ENCODE results near the gene UBALD1.
A peak's percentile ranks its signal among the peaks of the same experiment; 100 is the strongest.

Gene UBALD1

GRCh38 chr16:4636196-4636595 is 21.5 kb upstream of the UBALD1 start:
- ATAC-seq (replicated peaks) (no peak), DNase-seq (no peak)
- no peaks in the 10 kb centered on the region for H3K27me3 Mint-ChIP-seq
- H3K27ac Mint-ChIP-seq: peak overlapping the region in 1 of 2 donors; percentile 77
- H3K36me3 Mint-ChIP-seq (ENCODE audit: insufficient read depth): peaks cover 22% of the 10 kb centered on the region
- no peaks in the 10 kb centered on the region for H3K9me3 Mint-ChIP-seq
- H3K4me1 Mint-ChIP-seq (ENCODE audit: low read depth in 2 of 2): peaks cover 17 to 21% of the 10 kb centered on the region in 2 donors
- H3K4me3 Mint-ChIP-seq: no peak overlapping the region

DNA sequence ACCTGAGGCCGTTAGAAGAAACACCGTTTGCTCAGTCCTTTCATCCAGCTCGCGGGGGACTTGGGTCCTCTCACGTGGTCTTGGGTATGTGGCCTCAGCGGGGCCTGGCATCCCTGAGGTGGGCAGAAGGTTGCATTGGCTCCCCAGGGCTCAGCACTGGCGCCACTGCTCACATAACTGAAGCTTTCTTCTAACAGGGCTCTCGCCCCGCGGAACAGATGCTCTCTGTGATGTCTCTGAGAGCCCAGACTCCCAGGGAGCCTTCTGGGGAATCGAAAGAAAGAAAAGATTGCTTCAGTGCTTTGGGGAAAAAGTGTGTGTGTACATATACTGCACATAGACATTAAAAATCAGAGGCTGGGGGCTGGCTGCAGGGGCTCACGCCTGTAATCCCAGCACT is 20.1 kb upstream of the UBALD1 start:
- Mint-ChIP-seq H3K4me3 (no peak overlapping the region), H3K9me3 (no peaks in the 10 kb centered on the region), H3K27me3 (no peaks in the 10 kb centered on the region), H3K4me1 (ENCODE audit: low read depth in 2 of 2) (peaks cover 6 to 9% of the 10 kb centered on the region in 2 donors), H3K36me3 (ENCODE audit: insufficient read depth) (peaks cover 22% of the 10 kb centered on the region), H3K27ac (no peak overlapping the region)
- ATAC-seq (replicated peaks) (no peak), DNase-seq (no peak)

- no peaks in the 10 kb centered on the region for H3K27me3 Mint-ChIP-seq
- peaks cover 28% of the 10 kb centered on the region for H3K36me3 Mint-ChIP-seq (ENCODE audit: insufficient read depth)
- ATAC-seq (replicated peaks): no peak
- no peak overlapping the region for H3K27ac Mint-ChIP-seq
- H3K9me3 Mint-ChIP-seq: no peaks in the 10 kb centered on the region
- H3K4me1 Mint-ChIP-seq (ENCODE audit: low read depth in 2 of 2): peaks cover 3 to 7% of the 10 kb centered on the region in 2 donors
- no peak for DNase-seq
- H3K4me3 Mint-ChIP-seq: no peak overlapping the region
Measured at GRCh38 chr16:4633910-4634635, 19.4 kb upstream of the UBALD1 start.

- H3K36me3 Mint-ChIP-seq (ENCODE audit: insufficient read depth): peaks cover 22% of the 10 kb centered on the region
- ATAC-seq (replicated peaks) (no peak), DNase-seq (no peak)
- H3K4me1 Mint-ChIP-seq (ENCODE audit: low read depth in 2 of 2): peaks cover 6 to 15% of the 10 kb centered on the region in 2 donors
- no peak overlapping the region for H3K27ac Mint-ChIP-seq
- H3K9me3 Mint-ChIP-seq: no peaks in the 10 kb centered on the region
- H3K27me3 Mint-ChIP-seq: no peaks in the 10 kb centered on the region
- H3K4me3 Mint-ChIP-seq: no peak overlapping the region
Measured at GRCh38 chr16:4631444-4631843, 16.8 kb upstream of the UBALD1 start.

GRCh38 chr16:4628283-4628682 is 13.6 kb upstream of the UBALD1 start:
- DNase-seq (no peak), ATAC-seq (replicated peaks) (no peak)
- Mint-ChIP-seq H3K4me1 (ENCODE audit: low read depth in 2 of 2) (peaks cover 20 to 27% of the 10 kb centered on the region in 2 donors), H3K27me3 (no peaks in the 10 kb centered on the region), H3K36me3 (ENCODE audit: insufficient read depth) (peaks cover 19% of the 10 kb centered on the region), H3K27ac (peak overlapping the region in 1 of 2 donors; percentile 60), H3K4me3 (no peak overlapping the region), H3K9me3 (no peaks in the 10 kb centered on the region)

DNA sequence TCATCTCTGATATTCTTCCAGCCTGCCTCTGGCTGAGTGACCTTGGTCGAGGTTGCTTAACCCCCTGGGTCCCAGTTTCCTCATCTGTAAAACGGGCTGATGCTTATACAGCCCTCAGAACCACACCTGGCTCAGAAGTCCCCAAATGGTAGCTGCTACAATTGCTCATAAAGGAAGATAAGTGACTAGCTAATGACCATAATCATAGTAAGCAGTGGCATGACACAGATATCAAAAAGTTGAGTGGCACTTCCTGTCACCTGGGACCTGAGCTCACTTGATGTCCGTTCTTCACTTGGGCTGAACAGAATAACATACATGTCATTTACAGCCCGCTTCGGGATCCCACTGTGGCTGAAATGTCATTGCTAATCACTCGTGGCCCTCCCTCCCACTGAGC is 11.7 kb upstream of the UBALD1 start:
- peak overlapping the region; percentile 88 to 97 for H3K4me3 Mint-ChIP-seq
- peaks cover 20 to 27% of the 10 kb centered on the region in 2 donors for H3K4me1 Mint-ChIP-seq (ENCODE audit: low read depth in 2 of 2)
- H3K27me3 Mint-ChIP-seq: no peaks in the 10 kb centered on the region
- peaks cover 19% of the 10 kb centered on the region for H3K36me3 Mint-ChIP-seq (ENCODE audit: insufficient read depth)
- no peak for ATAC-seq (replicated peaks)
- H3K9me3 Mint-ChIP-seq: no peaks in the 10 kb centered on the region
- H3K27ac Mint-ChIP-seq: peak overlapping the region; percentile 97
- no peak for DNase-seq

DNA sequence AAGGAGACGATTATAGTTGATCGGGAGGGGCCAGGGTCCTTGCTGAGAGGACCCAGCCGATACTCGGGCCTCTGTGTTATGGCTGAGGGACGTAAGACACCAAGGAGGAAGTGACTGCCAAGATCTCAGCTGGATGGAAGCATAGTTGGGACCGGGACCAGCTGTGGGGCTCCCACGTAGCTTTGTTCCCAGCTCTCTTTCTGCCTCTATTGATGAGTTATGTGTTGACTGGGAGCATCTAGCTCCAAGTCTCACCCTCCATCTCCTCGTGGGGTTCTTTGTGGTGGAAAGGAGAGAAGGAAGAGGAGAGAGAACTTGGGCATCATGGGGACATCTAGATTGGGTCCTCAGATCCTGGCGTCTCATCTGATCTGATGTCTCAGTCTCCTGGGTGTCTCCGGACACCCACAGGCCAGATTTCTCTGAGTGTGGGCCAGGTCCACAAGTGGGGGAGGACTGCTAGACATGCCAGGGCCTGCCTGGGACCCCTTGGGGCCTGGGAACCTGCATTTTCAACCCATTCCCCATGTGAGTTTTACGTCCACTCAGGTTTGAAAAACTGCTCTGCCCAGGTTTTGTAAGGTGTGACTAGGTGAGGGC is 11.0 kb upstream of the UBALD1 start:
- H3K4me3 Mint-ChIP-seq: peak overlapping the region; percentile 88 to 97
- ATAC-seq (replicated peaks) (no peak), DNase-seq (no peak)
- peaks cover 19% of the 10 kb centered on the region for H3K36me3 Mint-ChIP-seq (ENCODE audit: insufficient read depth)
- peaks cover 20 to 27% of the 10 kb centered on the region in 2 donors for H3K4me1 Mint-ChIP-seq (ENCODE audit: low read depth in 2 of 2)
- no peaks in the 10 kb centered on the region for H3K27me3 Mint-ChIP-seq
- no peaks in the 10 kb centered on the region for H3K9me3 Mint-ChIP-seq
- H3K27ac Mint-ChIP-seq: peak overlapping the region; percentile 97

DNA sequence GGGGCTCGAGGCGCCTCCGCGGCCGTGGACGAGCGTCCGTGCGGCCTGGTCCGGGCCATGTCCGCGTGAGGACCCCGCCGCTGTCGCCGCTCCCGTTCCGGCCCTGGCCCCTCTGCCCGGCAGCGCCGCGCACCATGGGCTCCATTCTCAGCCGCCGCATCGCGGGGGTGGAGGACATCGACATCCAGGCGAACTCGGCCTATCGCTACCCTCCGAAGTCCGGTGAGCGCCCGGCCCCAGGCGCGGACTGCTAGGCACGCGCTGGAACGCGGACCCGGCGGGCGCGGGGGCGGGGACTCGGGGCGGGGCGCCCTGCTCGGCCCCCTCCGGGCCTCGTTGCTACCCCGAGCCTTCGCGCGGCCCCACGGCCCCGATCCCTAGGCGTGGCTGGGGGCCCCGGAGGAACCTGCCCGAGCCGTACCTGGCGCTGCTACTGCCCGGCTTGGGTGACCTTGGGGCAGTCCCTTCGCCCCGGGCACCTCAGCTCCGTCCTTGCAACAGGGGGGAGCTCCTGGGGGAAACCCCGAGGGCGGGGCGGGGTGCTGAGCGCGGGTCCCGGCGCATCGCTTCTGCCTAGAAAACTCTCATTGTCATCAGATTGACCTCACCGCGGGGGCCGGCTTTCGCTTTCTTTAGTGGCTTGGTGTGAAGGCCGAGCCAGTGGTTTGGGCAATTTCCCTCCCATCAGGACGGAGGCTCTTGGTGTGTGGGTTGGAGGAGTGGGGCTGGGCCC is 10.3 kb upstream of the UBALD1 start:
- Mint-ChIP-seq H3K36me3 (ENCODE audit: insufficient read depth) (peaks cover 19% of the 10 kb centered on the region), H3K9me3 (no peaks in the 10 kb centered on the region), H3K27me3 (no peaks in the 10 kb centered on the region), H3K27ac (peak overlapping the region; percentile 97 to 99), H3K4me1 (ENCODE audit: low read depth in 2 of 2) (peaks cover 20 to 27% of the 10 kb centered on the region in 2 donors), H3K4me3 (peak overlapping the region; percentile 88 to 97)
- peak; percentile 55 for ATAC-seq (replicated peaks)
- DNase-seq: peak; percentile 65 to 74 (median 70)

DNA sequence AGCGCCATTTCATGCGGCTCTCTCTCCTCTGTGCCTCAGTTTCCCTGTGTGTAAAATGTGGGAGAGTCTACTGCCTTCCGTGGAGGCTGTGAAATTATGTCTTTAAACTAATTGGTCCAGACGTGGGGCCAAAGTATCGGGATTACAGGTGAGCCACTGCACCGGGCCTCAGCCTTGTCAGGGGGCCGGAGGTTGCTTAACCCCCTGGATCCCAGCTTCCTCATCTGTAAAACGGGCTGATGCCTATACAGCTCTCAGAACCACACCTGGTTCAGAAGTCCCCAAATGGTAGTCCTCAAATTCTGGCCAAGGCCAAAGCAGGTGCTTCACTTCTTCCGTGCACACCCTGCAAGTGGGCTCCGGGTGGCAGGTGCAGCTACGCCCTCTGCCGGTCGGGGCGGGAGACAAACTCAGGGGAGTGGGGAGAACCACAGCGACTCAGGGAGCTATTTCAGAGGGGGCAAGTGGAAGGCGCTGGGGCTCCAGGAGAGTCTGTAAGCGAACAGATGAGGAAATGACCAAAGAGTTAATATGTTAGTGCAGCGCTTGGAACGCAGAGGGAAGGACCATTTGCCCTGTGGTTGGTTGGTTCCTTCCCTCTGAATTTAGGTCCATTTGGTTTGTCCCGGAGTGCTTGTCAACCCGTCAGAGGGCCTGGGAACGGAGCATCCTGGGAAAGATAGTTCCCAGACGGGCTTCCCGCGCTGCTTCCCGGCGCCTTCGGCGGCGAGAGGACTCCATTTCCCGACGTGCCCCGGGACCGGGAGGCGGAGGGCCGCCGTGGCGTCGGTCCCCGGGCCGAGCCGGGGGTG is 9.5 kb upstream of the UBALD1 start, which contains the start of gene MGRN1:
TSS of gene MGRN1 (plus strand) at position 812 of the 812 bp plus-strand sequence. CDS start 135 bp downstream, outside the sequence.
- Mint-ChIP-seq H3K27ac (peak within 1 kb of the TSS; percentile 97 to 99), H3K36me3 (ENCODE audit: insufficient read depth) (peaks cover 15% of the 10 kb centered on the region), H3K4me3 (peak within 1 kb of the TSS; percentile 88 to 97), H3K9me3 (no peaks in the 10 kb centered on the region), H3K27me3 (no peaks in the 10 kb centered on the region), H3K4me1 (ENCODE audit: low read depth in 2 of 2) (peaks cover 20 to 27% of the 10 kb centered on the region in 2 donors)
- ATAC-seq (replicated peaks) (peak; percentile 87), DNase-seq (peak; percentile 89 to 91 (median 90))

DNA sequence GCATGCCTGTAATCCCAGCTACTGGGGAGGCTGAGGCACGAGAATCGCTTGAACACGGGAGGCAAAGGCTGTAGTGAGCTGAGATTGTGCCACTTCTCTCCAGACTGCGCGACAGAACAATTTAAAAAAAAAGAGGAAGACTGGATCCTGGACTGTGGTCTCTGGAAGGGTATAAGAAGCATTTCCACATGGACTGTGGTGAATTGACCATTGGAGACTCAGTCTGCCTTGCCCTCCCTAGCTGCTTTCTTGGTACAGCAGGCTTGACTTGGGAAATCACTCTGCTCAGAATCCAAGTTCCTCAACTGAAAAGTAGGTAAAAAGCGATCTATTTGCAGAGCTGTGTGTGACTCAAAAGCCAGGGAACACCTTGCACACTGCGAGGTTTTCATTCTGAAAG is 8.9 kb upstream of the UBALD1 start:
- ATAC-seq (replicated peaks) (no peak), DNase-seq (no peak)
- Mint-ChIP-seq H3K4me1 (ENCODE audit: low read depth in 2 of 2) (peaks cover 20 to 27% of the 10 kb centered on the region in 2 donors), H3K9me3 (no peaks in the 10 kb centered on the region), H3K27ac (peak overlapping the region in 1 of 2 donors; percentile 99), H3K36me3 (ENCODE audit: insufficient read depth) (peaks cover 12% of the 10 kb centered on the region), H3K27me3 (no peaks in the 10 kb centered on the region), H3K4me3 (peak overlapping the region; percentile 37 to 97)

DNA sequence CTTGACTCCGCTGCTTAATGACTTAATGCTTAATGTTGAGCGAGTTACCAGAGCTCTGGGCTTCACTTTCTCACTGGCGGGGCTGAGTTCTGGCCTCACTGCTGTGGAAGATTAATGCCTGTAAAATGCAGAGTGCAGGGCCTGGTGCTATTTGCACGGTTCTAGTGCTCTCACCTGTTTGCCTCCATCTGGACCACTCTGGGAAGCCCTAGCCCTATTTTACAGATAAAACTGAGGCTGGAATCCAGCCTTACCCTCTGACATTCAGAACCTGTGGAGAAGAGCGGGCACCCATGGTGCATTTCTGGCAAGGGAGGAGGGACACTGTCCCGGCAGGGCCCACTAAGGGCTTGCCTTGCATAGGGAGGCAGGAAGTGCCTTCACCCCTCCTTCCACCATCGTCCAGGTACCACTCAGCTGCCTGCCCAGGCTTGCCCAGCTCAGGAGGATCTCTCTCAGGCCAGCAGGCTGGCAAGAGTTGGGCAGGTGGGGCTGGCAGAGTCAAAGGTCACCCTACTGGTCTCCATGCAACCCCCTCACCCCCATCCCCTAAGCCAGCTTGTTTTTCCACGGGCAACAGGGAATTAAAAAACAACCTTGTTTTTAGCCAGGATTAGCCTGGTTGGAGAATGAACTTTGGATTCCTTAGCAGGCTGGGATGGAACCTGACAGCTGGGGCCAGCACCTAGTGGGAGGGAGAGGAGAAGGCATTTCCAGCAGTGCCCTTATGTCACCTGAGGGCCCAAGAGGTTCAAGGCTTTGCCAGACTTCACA is 4.1 kb upstream of the UBALD1 start:
- H3K27me3 Mint-ChIP-seq: no peaks in the 10 kb centered on the region
- ATAC-seq (replicated peaks) (no peak), DNase-seq (no peak)
- H3K4me3 Mint-ChIP-seq: no peak overlapping the region
- no peaks in the 10 kb centered on the region for H3K9me3 Mint-ChIP-seq
- peaks cover 19% of the 10 kb centered on the region for H3K36me3 Mint-ChIP-seq (ENCODE audit: insufficient read depth)
- H3K4me1 Mint-ChIP-seq (ENCODE audit: low read depth in 2 of 2): peaks cover 9 to 17% of the 10 kb centered on the region in 2 donors
- no peak overlapping the region for H3K27ac Mint-ChIP-seq

- no peak overlapping the region for H3K27ac Mint-ChIP-seq
- H3K27me3 Mint-ChIP-seq: no peaks in the 10 kb centered on the region
- DNase-seq (no peak), ATAC-seq (replicated peaks) (no peak)
- peaks cover 9 to 22% of the 10 kb centered on the region in 2 donors for H3K4me1 Mint-ChIP-seq (ENCODE audit: low read depth in 2 of 2)
- H3K36me3 Mint-ChIP-seq (ENCODE audit: insufficient read depth): peaks cover 18% of the 10 kb centered on the region
- no peaks in the 10 kb centered on the region for H3K9me3 Mint-ChIP-seq
- H3K4me3 Mint-ChIP-seq: no peak overlapping the region
Measured at GRCh38 chr16:4617880-4618279, 3.2 kb upstream of the UBALD1 start.
